ENCODE results near the gene GPER1.

Gene GPER1

DNA sequence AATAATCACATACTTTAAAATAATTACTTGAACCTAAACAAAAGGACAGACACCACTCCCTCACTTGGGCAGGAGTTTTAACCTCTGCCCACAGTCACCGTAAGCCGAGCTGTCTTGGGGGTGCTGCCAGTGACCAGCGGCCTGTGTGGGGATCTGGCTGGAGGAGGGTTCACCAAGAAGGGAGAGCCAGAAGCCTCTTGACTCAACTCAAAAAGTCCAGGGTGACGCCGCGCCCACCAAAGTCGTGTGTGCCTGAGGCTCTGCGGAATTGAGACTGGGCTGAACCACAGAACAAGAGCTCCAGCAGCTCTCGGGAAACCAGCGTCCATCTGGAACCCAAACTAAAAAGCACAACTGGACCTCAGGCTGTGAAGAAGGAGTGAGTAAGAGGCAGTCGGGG is 36.3 kb downstream of the GPER1 start:
- in situ Hi-C loops (cut with HindIII; ENCODE audit: low sequenced_read_pairs): no loop called here
- DNase-seq (ENCODE audit: low read depth): no peak
- peak overlapping the region; percentile 9 for H3K4me3 ChIP-seq (ENCODE audit: low read depth, low read length)
- no peak for TF ChIP-seq CTCF (IDR thresholded peaks at IDR 0.05; ENCODE audit: low read depth, low read length, missing control alignments)

- no peak overlapping the region for H3K4me3 ChIP-seq (ENCODE audit: low read depth, low read length)
- no peak for TF ChIP-seq CTCF (IDR thresholded peaks at IDR 0.05; ENCODE audit: low read depth, low read length, missing control alignments)
- in situ Hi-C loops (cut with HindIII; ENCODE audit: low sequenced_read_pairs): no loop called here
- no peak for DNase-seq (ENCODE audit: low read depth)
Measured at GRCh38 chr7:1124816-1125602, 37.1 kb downstream of the GPER1 start.

DNA sequence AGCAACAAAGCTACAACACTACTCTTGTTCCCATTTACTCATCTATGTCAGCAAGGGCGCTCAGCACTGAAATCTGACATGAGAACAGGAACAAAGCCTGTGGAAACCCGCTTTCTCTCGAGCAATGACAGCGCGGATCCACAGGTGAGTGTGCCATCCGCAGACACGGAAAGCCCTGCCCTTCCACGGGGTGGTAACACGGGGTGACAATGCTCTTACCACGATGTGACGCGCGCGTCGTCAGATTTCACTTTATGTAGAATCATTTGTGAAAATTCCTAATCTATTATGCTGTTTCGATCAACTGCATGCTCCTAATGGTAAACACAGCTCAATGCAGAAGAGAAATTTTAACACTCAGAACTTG is 37.7 kb downstream of the GPER1 start:
- H3K4me3 ChIP-seq (ENCODE audit: low read depth, low read length): no peak overlapping the region
- TF ChIP-seq CTCF (IDR thresholded peaks at IDR 0.05; ENCODE audit: low read depth, low read length, missing control alignments): no peak
- in situ Hi-C loops (cut with HindIII; ENCODE audit: low sequenced_read_pairs): no loop called here
- DNase-seq (ENCODE audit: low read depth): no peak

- in situ Hi-C loops (cut with HindIII; ENCODE audit: low sequenced_read_pairs): no loop called here
- H3K4me3 ChIP-seq (ENCODE audit: low read depth, low read length): no peak overlapping the region
- no peak for TF ChIP-seq CTCF (IDR thresholded peaks at IDR 0.05; ENCODE audit: low read depth, low read length, missing control alignments)
- no peak for DNase-seq (ENCODE audit: low read depth)
Measured at GRCh38 chr7:1127001-1127400, 39.1 kb downstream of the GPER1 start.

GRCh38 chr7:1129431-1129830 is 41.5 kb downstream of the GPER1 start:
- in situ Hi-C loops (cut with HindIII; ENCODE audit: low sequenced_read_pairs): no loop called here
- no peak for TF ChIP-seq CTCF (IDR thresholded peaks at IDR 0.05; ENCODE audit: low read depth, low read length, missing control alignments)
- DNase-seq (ENCODE audit: low read depth): no peak

DNA sequence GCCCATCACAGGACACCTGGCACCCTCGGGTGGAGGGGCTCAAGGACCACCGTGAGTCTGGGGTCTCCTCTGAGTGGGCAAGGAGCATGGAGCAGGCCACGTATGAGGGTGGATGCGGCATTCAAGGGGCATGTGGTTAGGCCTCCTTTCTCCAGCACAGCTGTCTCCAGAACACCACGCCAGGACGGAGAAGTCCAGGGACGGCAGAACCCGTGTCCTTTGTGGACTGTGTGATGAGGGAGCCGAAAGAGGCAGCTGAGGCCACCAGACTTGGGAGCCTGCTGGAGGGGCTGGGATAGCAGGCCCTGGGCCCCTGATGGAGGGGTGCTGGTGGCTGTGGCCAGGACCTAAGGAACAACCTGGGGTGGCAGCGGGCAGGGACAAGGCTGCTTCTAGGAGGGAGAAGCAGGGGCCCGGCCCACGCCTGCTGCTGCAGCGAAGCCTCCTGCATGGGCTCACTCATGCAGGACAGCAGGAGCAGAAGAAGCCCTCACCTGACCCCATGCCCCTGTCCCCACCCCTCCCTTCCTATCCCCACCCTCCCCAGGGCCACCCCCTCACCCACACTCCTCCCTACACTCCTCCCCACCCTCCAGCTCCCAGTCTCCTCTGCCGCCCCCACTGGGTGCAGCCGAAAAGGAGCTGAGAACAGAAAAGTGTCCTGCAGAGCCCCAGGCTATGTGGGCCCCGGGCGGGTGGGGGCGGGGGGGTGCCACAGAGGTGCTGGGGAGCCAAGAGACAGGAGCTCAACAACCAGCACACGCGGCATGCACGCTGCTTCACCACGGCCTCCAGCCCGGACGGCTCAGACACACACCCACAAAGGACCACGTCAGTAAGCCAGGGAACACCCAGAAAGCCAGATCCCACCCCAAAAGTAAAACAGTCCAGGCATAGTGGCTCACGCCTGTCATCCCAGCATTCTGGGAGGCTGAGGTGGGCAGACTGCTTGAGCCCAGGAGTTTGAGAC is 42.4 kb downstream of the GPER1 start:
- no peak for DNase-seq (ENCODE audit: low read depth)
- in situ Hi-C loops (cut with HindIII; ENCODE audit: low sequenced_read_pairs): no loop called here
- H3K4me3 ChIP-seq (ENCODE audit: low read depth, low read length): no peak overlapping the region
- no peak for TF ChIP-seq CTCF (IDR thresholded peaks at IDR 0.05; ENCODE audit: low read depth, low read length, missing control alignments)

More at GRCh38 chr7:1129431-1129830, 41.5 kb downstream of the GPER1 start:
- no peak overlapping the region for H3K4me3 ChIP-seq (ENCODE audit: low read depth, low read length)

All from astrocyte of the cerebellum (primary cell).